ENCODE data around the gene WNT5B. TPM values are rescaled to one million over a fixed set of nuclear protein-coding genes. Genes with fewer than 3 reads are reported as not detected.
A peak's percentile ranks its signal among the peaks of the same experiment; 100 is the strongest.
"Not testable (repeated sequence)": the region's sequence is repeated elsewhere in the genome, so short reads cannot be mapped to it uniquely, and the experiment has no call there.

The WNT5B gene
- total and polyA plus RNA-seq, 4 donors = 0.59 to 2.4 (median 0.97) TPM

GRCh38 chr12:1692226-1692625 lies 63.2 kb downstream of the WNT5B start:
- WGBS = 18% methylated on average over 4 of the region's 4 CpGs
- Histone ChIP-seq H3K36me3 (ENCODE audit: control insufficient read depth in 4 of 4, insufficient read depth in 3 of 4, low read depth in 1 of 4, low read length in 3 of 4) (peaks cover 0 to 2% (median 0%) of the 10 kb centered on the region in 4 donors), H3K9me3 (ENCODE audit: control insufficient read depth in 4 of 4, low read length in 3 of 4) (no peaks in the 10 kb centered on the region), H3K9ac (ENCODE audit: low read depth in 1 of 2, low read length in 2 of 2) (peak overlapping the region; percentile 82 to 98), H3K4me3 (ENCODE audit: low read depth in 1 of 3, low read length in 3 of 3) (peak overlapping the region in 2 of 3 donors; percentile 74 to 84), H3K27ac (ENCODE audit: low read depth in 1 of 2, low read length in 2 of 2) (peak overlapping the region; percentile 99), H3K27me3 (ENCODE audit: control insufficient read depth in 4 of 4, insufficient read depth in 4 of 4, low read length in 3 of 4) (no peaks in the 10 kb centered on the region), H3K4me1 (ENCODE audit: control insufficient read depth in 4 of 4, insufficient read depth in 4 of 4, low read length in 3 of 4) (peaks cover 1 to 27% (median 13%) of the 10 kb centered on the region in 4 donors)
- TF ChIP-seq HNF4A (conservative IDR thresholded peaks at IDR 0.05) (peak in 1 of 2 donors; percentile 23), RXRA (IDR thresholded peaks at IDR 0.05) (no peak)
- DNase-seq (ENCODE audit: low spot score) = no peak

- no peak for DNase-seq (ENCODE audit: low spot score)
- TF ChIP-seq FOXA1 (IDR thresholded peaks at IDR 0.05) (no peak), REST (IDR thresholded peaks at IDR 0.05) (no peak), HNF4A (conservative IDR thresholded peaks at IDR 0.05) (no peak), TAF1 (conservative IDR thresholded peaks at IDR 0.05) (no peak), HNF4G (IDR thresholded peaks at IDR 0.05) (no peak), GABPA (IDR thresholded peaks at IDR 0.05 in 1 of 2, conservative IDR thresholded peaks at IDR 0.05 in 1 of 2) (no peak)
- Histone ChIP-seq H3K9ac (ENCODE audit: low read depth in 1 of 2, low read length in 2 of 2) (no peak overlapping the region), H3K36me3 (ENCODE audit: control insufficient read depth in 4 of 4, insufficient read depth in 3 of 4, low read depth in 1 of 4, low read length in 3 of 4) (peaks cover 0 to 2% (median 0%) of the 10 kb centered on the region in 4 donors), H3K27ac (ENCODE audit: low read depth in 1 of 2, low read length in 2 of 2) (peak overlapping the region; percentile 18 to 44), H3K9me3 (ENCODE audit: control insufficient read depth in 4 of 4, low read length in 3 of 4) (no peaks in the 10 kb centered on the region), H3K4me1 (ENCODE audit: control insufficient read depth in 4 of 4, insufficient read depth in 4 of 4, low read length in 3 of 4) (peaks cover 1 to 34% (median 17%) of the 10 kb centered on the region in 4 donors), H3K27me3 (ENCODE audit: control insufficient read depth in 4 of 4, insufficient read depth in 4 of 4, low read length in 3 of 4) (no peaks in the 10 kb centered on the region), H3K4me3 (ENCODE audit: low read depth in 1 of 3, low read length in 3 of 3) (no peak overlapping the region)
- WGBS = 59% methylated on average over 15 of the region's 15 CpGs
Measured at GRCh38 chr12:1692895-1693610, 64.0 kb downstream of the WNT5B start.

- not testable (repeated sequence) for H3K9me3 ChIP-seq (ENCODE audit: control insufficient read depth in 4 of 4, low read length in 3 of 4); H3K36me3 ChIP-seq (ENCODE audit: control insufficient read depth in 4 of 4, insufficient read depth in 3 of 4, low read depth in 1 of 4, low read length in 3 of 4); DNase-seq (ENCODE audit: low spot score); H3K27ac ChIP-seq (ENCODE audit: low read depth in 1 of 2, low read length in 2 of 2); H3K4me3 ChIP-seq (ENCODE audit: low read depth in 1 of 3, low read length in 3 of 3); H3K9ac ChIP-seq (ENCODE audit: low read depth in 1 of 2, low read length in 2 of 2); H3K27me3 ChIP-seq (ENCODE audit: control insufficient read depth in 4 of 4, insufficient read depth in 4 of 4, low read length in 3 of 4)
- peaks cover 1 to 41% (median 26%) of the 10 kb centered on the region in 4 donors for H3K4me1 ChIP-seq (ENCODE audit: control insufficient read depth in 4 of 4, insufficient read depth in 4 of 4, low read length in 3 of 4)
- 87% methylated on average over 8 of the region's 8 CpGs for WGBS
Measured at GRCh38 chr12:1695097-1695496, 66.1 kb downstream of the WNT5B start.
